ENCODE results near the gene FAM171A1.
"Not testable (repeated sequence)": the region's sequence is repeated elsewhere in the genome, so short reads cannot be mapped to it uniquely, and the experiment has no call there.

The FAM171A1 gene

DNA sequence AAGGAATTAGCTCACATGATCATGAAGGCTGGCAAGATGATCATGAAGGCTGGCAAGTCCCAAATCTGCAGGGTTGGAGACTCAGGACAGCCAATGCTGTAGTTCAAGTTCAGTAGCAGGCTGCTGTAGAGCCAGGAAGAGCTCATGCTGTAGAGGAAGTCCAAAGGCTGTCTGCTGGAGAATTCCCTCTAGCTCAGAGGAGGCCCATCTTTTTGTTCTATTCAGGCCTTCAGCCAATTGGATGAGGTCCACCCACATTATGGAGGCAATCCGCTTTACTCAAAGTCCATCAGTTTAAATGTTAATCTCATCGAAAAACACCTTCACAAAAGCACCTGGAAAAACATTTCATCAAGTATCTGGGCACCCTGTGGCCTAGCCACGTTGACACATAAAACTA, 24.8 kb upstream of the FAM171A1 start:
- WGBS, result 93% methylated on average over 2 of the region's 3 CpGs
- no peaks in the 10 kb centered on the region for H3K4me1 ChIP-seq (ENCODE audit: insufficient read depth, low read length)
- H3K4me3 ChIP-seq (ENCODE audit: low read length), result no peak overlapping the region
- no peak overlapping the region for H3K27ac ChIP-seq (ENCODE audit: low read depth, low read length)
- no peaks in the 10 kb centered on the region for H3K27me3 ChIP-seq (ENCODE audit: insufficient read depth, low read length)
- H3K9ac ChIP-seq (ENCODE audit: low read depth, low read length), result no peak overlapping the region
- no peaks in the 10 kb centered on the region for H3K9me3 ChIP-seq (ENCODE audit: insufficient read depth, low read depth, low read length)
- H3K36me3 ChIP-seq (ENCODE audit: insufficient read depth, low read length), result no peaks in the 10 kb centered on the region

DNA sequence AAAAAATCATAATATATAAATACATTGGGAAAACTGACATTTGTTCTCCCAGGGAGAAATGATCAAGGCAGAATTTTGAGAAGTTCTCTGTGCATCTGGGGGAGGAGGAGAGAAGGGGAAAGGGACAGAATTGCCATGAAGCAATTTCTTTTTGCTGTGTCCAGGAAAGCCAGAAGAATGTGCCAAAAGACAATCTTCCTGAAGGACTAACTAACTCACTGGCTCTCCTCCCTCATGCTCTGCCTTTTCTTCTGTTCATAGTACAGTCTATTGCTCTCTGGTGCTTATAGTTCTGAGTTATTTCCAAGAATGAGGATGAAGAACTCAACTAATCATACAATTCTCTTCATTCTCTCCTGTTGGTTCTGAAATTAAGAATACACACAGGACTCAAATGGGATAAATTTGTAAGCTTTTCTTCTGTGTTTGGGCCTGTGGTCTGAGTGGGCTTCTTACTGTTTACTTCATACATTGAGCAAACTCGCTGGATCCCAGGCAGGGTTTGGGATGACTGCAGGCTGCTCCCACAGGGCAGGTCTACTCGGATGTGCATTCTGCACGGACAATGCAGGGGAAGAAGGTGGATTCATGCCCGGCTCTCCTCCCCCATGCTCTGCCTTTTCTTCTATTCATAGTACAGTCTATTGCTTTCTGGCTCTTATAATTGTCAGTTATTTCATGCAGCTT, 22.2 kb upstream of the FAM171A1 start:
- WGBS, result 89% methylated on average over 4 of the region's 4 CpGs
- Histone ChIP-seq H3K4me1 (ENCODE audit: insufficient read depth, low read length) (no peaks in the 10 kb centered on the region), H3K36me3 (ENCODE audit: insufficient read depth, low read length) (no peaks in the 10 kb centered on the region), H3K9me3 (ENCODE audit: insufficient read depth, low read depth, low read length) (no peaks in the 10 kb centered on the region), H3K27me3 (ENCODE audit: insufficient read depth, low read length) (no peaks in the 10 kb centered on the region), H3K9ac (ENCODE audit: low read depth, low read length) (no peak overlapping the region), H3K27ac (ENCODE audit: low read depth, low read length) (no peak overlapping the region), H3K4me3 (ENCODE audit: low read length) (no peak overlapping the region)

DNA sequence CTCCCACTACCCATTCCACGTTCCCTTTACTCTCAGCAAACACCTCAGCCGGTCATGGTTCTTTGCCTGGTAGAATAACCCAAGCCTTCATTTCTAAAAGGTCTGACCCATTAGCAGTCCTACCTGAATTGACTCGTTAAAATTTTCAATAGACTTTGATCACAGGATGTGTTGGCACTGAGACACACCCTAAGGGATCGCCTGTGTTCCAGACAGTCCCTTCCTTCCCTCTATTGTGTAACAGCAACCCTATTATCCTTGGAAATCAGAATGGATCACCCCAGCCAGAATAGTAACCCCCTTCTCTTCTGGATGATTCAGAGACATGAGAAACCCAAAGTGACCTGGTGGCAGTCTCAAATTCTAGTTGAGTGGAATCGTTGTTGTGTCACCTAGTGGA, 20.4 kb upstream of the FAM171A1 start:
- H3K9ac ChIP-seq (ENCODE audit: low read depth, low read length), result no peak overlapping the region
- H3K27me3 ChIP-seq (ENCODE audit: insufficient read depth, low read length), result no peaks in the 10 kb centered on the region
- WGBS, result 94% methylated on average over 5 of the region's 5 CpGs
- H3K9me3 ChIP-seq (ENCODE audit: insufficient read depth, low read depth, low read length), result no peaks in the 10 kb centered on the region
- H3K4me1 ChIP-seq (ENCODE audit: insufficient read depth, low read length), result no peaks in the 10 kb centered on the region
- no peaks in the 10 kb centered on the region for H3K36me3 ChIP-seq (ENCODE audit: insufficient read depth, low read length)
- no peak overlapping the region for H3K27ac ChIP-seq (ENCODE audit: low read depth, low read length)
- H3K4me3 ChIP-seq (ENCODE audit: low read length), result no peak overlapping the region

DNA sequence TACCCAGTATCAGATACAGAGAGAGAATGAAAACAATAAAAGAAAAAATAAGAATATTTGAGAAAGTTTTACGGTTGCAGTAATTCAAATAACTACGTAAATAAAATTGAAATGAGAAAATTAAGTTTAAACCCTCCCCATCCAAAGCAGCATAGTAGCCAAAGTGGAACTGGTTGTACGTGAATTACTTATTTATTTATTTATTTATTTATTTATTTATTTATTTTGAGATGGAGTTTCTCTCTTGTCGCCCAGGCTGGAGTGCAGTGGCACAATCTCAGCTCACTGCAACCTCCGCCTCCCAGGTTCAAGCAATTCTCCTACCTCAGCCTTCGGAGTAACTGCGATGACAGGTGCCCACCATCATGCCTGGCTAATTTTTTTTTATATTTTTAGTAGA, 17.1 kb upstream of the FAM171A1 start:
- H3K4me1 ChIP-seq (ENCODE audit: insufficient read depth, low read length); H3K9ac ChIP-seq (ENCODE audit: low read depth, low read length); H3K9me3 ChIP-seq (ENCODE audit: insufficient read depth, low read depth, low read length); H3K27ac ChIP-seq (ENCODE audit: low read depth, low read length); H3K36me3 ChIP-seq (ENCODE audit: insufficient read depth, low read length); H3K4me3 ChIP-seq (ENCODE audit: low read length); H3K27me3 ChIP-seq (ENCODE audit: insufficient read depth, low read length): not testable (repeated sequence)
- 100% methylated on average over 2 of the region's 7 CpGs for WGBS

DNA sequence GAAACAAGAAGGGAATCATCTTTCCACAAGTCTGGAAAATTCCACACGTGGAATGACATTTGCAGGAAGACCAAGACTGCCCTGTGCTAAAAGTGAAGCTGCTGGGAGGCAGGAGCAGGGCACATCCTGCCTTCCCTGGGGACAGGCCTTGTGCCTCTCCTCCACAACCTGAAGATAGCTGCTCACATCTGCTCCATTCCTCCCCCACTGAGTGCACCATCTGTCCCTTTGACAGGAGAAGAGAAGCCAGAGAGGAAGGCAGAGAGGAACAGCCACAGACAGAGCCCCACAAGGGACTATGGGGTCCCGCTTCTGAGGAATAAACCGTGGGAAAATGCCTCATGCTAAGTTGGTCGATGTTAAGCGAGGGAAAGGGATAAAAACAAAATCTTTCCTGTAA, 15.9 kb upstream of the FAM171A1 start:
- Histone ChIP-seq H3K9ac (ENCODE audit: low read depth, low read length) (no peak overlapping the region), H3K36me3 (ENCODE audit: insufficient read depth, low read length) (no peaks in the 10 kb centered on the region), H3K9me3 (ENCODE audit: insufficient read depth, low read depth, low read length) (no peaks in the 10 kb centered on the region), H3K27me3 (ENCODE audit: insufficient read depth, low read length) (no peaks in the 10 kb centered on the region), H3K27ac (ENCODE audit: low read depth, low read length) (no peak overlapping the region), H3K4me3 (ENCODE audit: low read length) (no peak overlapping the region), H3K4me1 (ENCODE audit: insufficient read depth, low read length) (no peaks in the 10 kb centered on the region)
- WGBS, result 78% methylated on average over 5 of the region's 5 CpGs

DNA sequence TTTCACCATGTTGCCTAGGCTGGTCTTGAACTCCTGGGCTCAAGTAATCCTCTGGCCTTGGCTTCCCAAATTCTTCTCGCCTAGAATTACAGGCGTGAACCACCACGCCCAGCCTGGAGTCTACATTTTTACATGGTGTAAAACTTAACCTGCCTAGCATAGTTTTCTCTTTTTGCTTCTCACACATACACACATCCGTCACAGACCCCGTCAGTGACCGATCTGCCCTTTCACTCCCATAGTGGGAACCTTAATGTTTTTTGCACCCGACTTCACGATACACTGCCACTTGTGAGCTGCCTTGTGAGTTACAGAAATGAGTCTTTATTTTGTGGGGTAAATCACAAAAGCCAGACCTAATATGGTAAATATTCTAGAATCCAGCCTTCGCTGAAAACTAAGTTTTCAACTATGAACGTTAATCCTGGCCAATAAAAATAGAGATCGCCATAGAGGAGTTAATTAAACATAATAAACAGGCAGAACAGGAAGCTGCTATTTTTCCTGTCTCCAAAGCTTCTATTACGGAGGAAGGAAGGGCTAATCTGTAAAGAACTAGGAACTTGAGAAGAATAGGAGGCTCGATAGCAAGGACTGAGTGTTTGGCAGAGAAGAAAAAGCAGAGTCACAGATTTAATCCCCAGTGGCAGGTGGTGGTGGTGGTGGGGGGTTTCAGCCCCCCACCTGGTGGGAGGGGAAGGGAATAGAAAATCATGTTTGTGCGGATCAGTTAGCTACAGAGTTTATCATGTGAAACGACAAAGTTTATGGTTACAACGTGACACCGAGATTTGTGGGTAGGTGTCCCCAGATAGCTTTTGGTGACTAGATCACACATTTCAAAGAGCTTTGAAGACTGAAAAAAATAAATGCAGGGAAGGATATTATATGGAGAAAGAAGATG, 14.7 kb upstream of the FAM171A1 start:
- Histone ChIP-seq H3K4me1 (ENCODE audit: insufficient read depth, low read length) (no peaks in the 10 kb centered on the region), H3K27me3 (ENCODE audit: insufficient read depth, low read length) (no peaks in the 10 kb centered on the region), H3K9ac (ENCODE audit: low read depth, low read length) (no peak overlapping the region), H3K36me3 (ENCODE audit: insufficient read depth, low read length) (no peaks in the 10 kb centered on the region), H3K27ac (ENCODE audit: low read depth, low read length) (no peak overlapping the region), H3K4me3 (ENCODE audit: low read length) (no peak overlapping the region), H3K9me3 (ENCODE audit: insufficient read depth, low read depth, low read length) (no peaks in the 10 kb centered on the region)
- WGBS, result 94% methylated on average over 17 of the region's 17 CpGs

DNA sequence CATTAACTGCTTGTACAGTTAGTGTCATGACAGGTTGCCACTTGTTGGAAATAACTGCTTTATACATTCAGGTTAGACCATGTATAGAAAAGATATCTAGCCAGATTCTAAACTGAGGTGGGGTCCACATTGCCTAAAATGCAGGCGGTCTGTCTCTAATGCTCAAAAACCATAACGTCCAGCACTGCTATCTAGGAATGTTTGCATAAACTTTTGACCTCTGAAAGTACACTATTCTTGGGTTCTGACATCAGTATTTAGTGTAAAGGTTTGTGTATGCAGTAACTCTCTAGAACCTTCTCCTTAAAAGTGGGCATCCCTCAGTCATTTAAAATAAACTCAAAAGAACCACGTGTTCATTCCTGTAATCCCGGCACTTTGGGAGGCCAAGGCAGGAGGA, 10.3 kb upstream of the FAM171A1 start:
- Histone ChIP-seq H3K4me3 (ENCODE audit: low read length) (no peak overlapping the region), H3K9ac (ENCODE audit: low read depth, low read length) (no peak overlapping the region), H3K4me1 (ENCODE audit: insufficient read depth, low read length) (no peaks in the 10 kb centered on the region), H3K9me3 (ENCODE audit: insufficient read depth, low read depth, low read length) (no peaks in the 10 kb centered on the region), H3K27me3 (ENCODE audit: insufficient read depth, low read length) (no peaks in the 10 kb centered on the region), H3K36me3 (ENCODE audit: insufficient read depth, low read length) (no peaks in the 10 kb centered on the region), H3K27ac (ENCODE audit: low read depth, low read length) (no peak overlapping the region)
- WGBS, result 80% methylated on average over 4 of the region's 4 CpGs

DNA sequence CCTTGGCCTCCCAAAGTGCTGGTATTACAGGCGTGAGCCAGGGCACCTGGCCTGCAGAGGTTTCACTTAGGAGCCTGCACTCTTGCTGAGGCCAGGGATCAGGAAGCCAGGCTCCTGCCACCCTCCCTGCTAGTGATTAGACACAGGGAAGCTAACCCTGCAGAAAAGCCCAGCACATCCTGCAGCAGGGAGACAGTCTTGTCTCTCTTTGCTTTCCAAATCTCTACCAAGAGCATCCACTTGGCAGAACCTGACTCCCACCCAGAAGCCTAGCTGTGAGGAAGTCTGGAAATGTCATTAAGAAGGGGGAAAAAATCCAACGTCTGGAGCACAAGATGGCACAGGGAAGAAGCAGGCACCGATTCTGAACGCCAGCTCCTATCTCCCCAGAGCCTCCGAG, 8.0 kb upstream of the FAM171A1 start:
- no peak overlapping the region for H3K9ac ChIP-seq (ENCODE audit: low read depth, low read length)
- no peak overlapping the region for H3K27ac ChIP-seq (ENCODE audit: low read depth, low read length)
- H3K27me3 ChIP-seq (ENCODE audit: insufficient read depth, low read length), result no peaks in the 10 kb centered on the region
- no peak overlapping the region for H3K4me3 ChIP-seq (ENCODE audit: low read length)
- WGBS, result 90% methylated on average over 5 of the region's 5 CpGs
- H3K36me3 ChIP-seq (ENCODE audit: insufficient read depth, low read length), result no peaks in the 10 kb centered on the region
- H3K4me1 ChIP-seq (ENCODE audit: insufficient read depth, low read length), result peaks cover 5% of the 10 kb centered on the region; the same call in 1 of the 2 replicates
- no peaks in the 10 kb centered on the region for H3K9me3 ChIP-seq (ENCODE audit: insufficient read depth, low read depth, low read length)

DNA sequence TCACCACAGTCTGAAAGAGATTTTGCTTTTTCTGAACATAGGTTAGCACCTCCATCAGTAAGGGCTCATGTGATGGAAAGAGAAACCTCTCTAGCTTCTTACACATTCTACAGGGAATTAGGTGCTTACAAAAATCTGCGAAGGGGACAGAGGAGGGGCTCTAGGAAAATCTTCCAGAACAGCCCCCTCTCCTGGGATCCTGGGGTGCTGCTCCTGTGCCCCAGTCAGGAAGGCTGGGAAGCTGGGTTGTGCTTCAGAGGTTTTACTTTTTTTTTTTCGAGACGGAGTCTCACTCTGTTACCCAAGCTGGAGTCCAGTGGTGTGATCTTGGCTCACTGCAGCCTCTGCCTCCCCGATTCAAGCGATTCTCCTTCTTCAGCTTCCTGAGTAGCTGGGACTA, 7.5 kb upstream of the FAM171A1 start:
- H3K27ac ChIP-seq (ENCODE audit: low read depth, low read length), result no peak overlapping the region
- no peak overlapping the region for H3K4me3 ChIP-seq (ENCODE audit: low read length)
- no peaks in the 10 kb centered on the region for H3K9me3 ChIP-seq (ENCODE audit: insufficient read depth, low read depth, low read length)
- no peaks in the 10 kb centered on the region for H3K27me3 ChIP-seq (ENCODE audit: insufficient read depth, low read length)
- H3K9ac ChIP-seq (ENCODE audit: low read depth, low read length), result no peak overlapping the region
- WGBS, result 92% methylated on average over 5 of the region's 5 CpGs
- peaks cover 5% of the 10 kb centered on the region; the same call in 1 of the 2 replicates for H3K4me1 ChIP-seq (ENCODE audit: insufficient read depth, low read length)
- H3K36me3 ChIP-seq (ENCODE audit: insufficient read depth, low read length), result no peaks in the 10 kb centered on the region

DNA sequence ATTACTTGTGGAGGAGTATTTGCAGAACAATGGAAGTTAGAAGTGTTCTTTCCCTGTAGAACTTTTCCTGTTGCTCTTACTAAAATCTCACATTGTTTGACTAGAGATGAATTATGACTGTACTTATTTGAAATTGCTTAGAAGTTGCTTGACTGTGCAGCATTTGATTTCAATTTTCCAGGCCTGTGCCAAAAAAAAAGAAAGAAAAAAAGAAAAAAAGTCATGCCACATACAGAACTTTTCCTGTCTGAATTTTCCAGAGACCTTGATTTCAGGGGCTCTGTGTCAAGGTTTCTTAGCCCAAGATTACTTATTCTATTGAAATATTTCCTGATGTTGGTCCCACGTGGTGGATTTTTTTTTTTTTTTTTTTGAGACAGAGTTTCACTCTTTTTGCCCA, 3.5 kb upstream of the FAM171A1 start:
- Histone ChIP-seq H3K36me3 (ENCODE audit: insufficient read depth, low read length) (no peaks in the 10 kb centered on the region), H3K4me1 (ENCODE audit: insufficient read depth, low read length) (peaks cover 5% of the 10 kb centered on the region; the same call in 1 of the 2 replicates), H3K4me3 (ENCODE audit: low read length) (no peak overlapping the region), H3K9ac (ENCODE audit: low read depth, low read length) (no peak overlapping the region), H3K27ac (ENCODE audit: low read depth, low read length) (no peak overlapping the region), H3K27me3 (ENCODE audit: insufficient read depth, low read length) (peaks cover 1% of the 10 kb centered on the region; the same call in 1 of the 2 replicates), H3K9me3 (ENCODE audit: insufficient read depth, low read depth, low read length) (no peaks in the 10 kb centered on the region)
- 20% methylated on average over 1 of the region's 1 CpG for WGBS

DNA sequence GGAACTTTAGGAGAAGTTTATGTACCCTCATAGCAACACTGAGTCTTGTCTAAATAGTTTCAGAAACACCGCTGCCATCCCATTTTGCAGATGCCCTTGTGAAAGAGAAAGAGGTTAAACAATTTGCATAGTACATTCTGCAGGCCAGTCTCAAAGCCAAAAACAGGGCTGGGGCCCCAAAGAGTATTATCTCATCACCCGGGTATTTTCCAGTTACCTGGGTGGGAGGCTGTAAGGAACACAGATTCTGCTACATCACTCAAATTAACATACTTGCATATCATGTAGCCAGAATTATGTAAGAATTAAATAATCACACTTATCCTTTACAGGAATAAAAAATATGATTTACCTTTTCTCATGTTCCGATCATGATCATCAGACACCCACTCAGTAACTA, 3.1 kb upstream of the FAM171A1 start:
- H3K4me1 ChIP-seq (ENCODE audit: insufficient read depth, low read length), result peaks cover 9% of the 10 kb centered on the region; the same call in 1 of the 2 replicates
- H3K36me3 ChIP-seq (ENCODE audit: insufficient read depth, low read length), result no peaks in the 10 kb centered on the region
- no peak overlapping the region for H3K4me3 ChIP-seq (ENCODE audit: low read length)
- no peak overlapping the region for H3K9ac ChIP-seq (ENCODE audit: low read depth, low read length)
- 86% methylated on average over 2 of the region's 3 CpGs for WGBS
- H3K9me3 ChIP-seq (ENCODE audit: insufficient read depth, low read depth, low read length), result no peaks in the 10 kb centered on the region
- no peak overlapping the region for H3K27ac ChIP-seq (ENCODE audit: low read depth, low read length)
- peaks cover 6% of the 10 kb centered on the region for H3K27me3 ChIP-seq (ENCODE audit: insufficient read depth, low read length)

Measured in HUES64 (cell line).